Measurements from ENCODE around the gene EHF.

The EHF gene

GRCh38 chr11:34624069-34624468 lies 3.2 kb downstream of the EHF start:
- DNase-seq (ENCODE audit: low read depth in 2 of 2) = peak in 1 of 2 donors; percentile 15

GRCh38 chr11:34625576-34625975 lies 4.7 kb downstream of the EHF start:
- no peak for DNase-seq (ENCODE audit: low read depth in 2 of 2)

- no peak for DNase-seq (ENCODE audit: low read depth in 2 of 2)
These were observed 5.5 kb downstream of the EHF start for GRCh38 chr11:34626393-34626792.

GRCh38 chr11:34627197-34627596 lies 6.3 kb downstream of the EHF start:
- no peak for DNase-seq (ENCODE audit: low read depth in 2 of 2)

GRCh38 chr11:34629711-34630110 lies 8.8 kb downstream of the EHF start:
- DNase-seq (ENCODE audit: low read depth in 2 of 2) = no peak

- DNase-seq (ENCODE audit: low read depth in 2 of 2) = no peak
These were observed 9.7 kb downstream of the EHF start for GRCh38 chr11:34630544-34630943.

- DNase-seq (ENCODE audit: low read depth in 2 of 2) = no peak
These were observed 10.4 kb downstream of the EHF start for GRCh38 chr11:34631297-34631696.

- no peak for DNase-seq (ENCODE audit: low read depth in 2 of 2)
These were observed 10.8 kb downstream of the EHF start for GRCh38 chr11:34631737-34632104.

- no peak for DNase-seq (ENCODE audit: low read depth in 2 of 2)
These were observed 11.4 kb downstream of the EHF start for GRCh38 chr11:34632105-34632791.

GRCh38 chr11:34633640-34633989 lies 12.7 kb downstream of the EHF start:
- no peak for DNase-seq (ENCODE audit: low read depth in 2 of 2)

GRCh38 chr11:34633990-34634693 lies 13.2 kb downstream of the EHF start:
- DNase-seq (ENCODE audit: low read depth in 2 of 2) = no peak

- no peak for DNase-seq (ENCODE audit: low read depth in 2 of 2)
These were observed 13.8 kb downstream of the EHF start for GRCh38 chr11:34634694-34635062.

GRCh38 chr11:34636127-34636526 lies 15.2 kb downstream of the EHF start:
- DNase-seq (ENCODE audit: low read depth in 2 of 2) = no peak

GRCh38 chr11:34637303-34637702 lies 16.4 kb downstream of the EHF start:
- DNase-seq (ENCODE audit: low read depth in 2 of 2) = no peak

GRCh38 chr11:34638897-34639296 lies 18.0 kb downstream of the EHF start:
- no peak for DNase-seq (ENCODE audit: low read depth in 2 of 2)

GRCh38 chr11:34639545-34639944 lies 18.7 kb downstream of the EHF start:
- DNase-seq (ENCODE audit: low read depth in 2 of 2) = no peak

- DNase-seq (ENCODE audit: low read depth in 2 of 2) = no peak
These were observed 19.4 kb downstream of the EHF start for GRCh38 chr11:34640050-34640923.

GRCh38 chr11:34640924-34641275 lies 20.0 kb downstream of the EHF start:
- DNase-seq (ENCODE audit: low read depth in 2 of 2) = no peak

GRCh38 chr11:34641456-34641855 lies 20.6 kb downstream of the EHF start:
- DNase-seq (ENCODE audit: low read depth in 2 of 2) = no peak

GRCh38 chr11:34642001-34642554 lies 21.2 kb downstream of the EHF start:
- no peak for DNase-seq (ENCODE audit: low read depth in 2 of 2)

GRCh38 chr11:34642873-34643272 lies 22.0 kb downstream of the EHF start:
- DNase-seq (ENCODE audit: low read depth in 2 of 2) = no peak

- no peak for DNase-seq (ENCODE audit: low read depth in 2 of 2)
These were observed 22.4 kb downstream of the EHF start for GRCh38 chr11:34643311-34643710.

GRCh38 chr11:34643846-34644245 lies 23.0 kb downstream of the EHF start:
- no peak for DNase-seq (ENCODE audit: low read depth in 2 of 2)
